ENCODE results near the gene RHOBTB3.

DNA sequence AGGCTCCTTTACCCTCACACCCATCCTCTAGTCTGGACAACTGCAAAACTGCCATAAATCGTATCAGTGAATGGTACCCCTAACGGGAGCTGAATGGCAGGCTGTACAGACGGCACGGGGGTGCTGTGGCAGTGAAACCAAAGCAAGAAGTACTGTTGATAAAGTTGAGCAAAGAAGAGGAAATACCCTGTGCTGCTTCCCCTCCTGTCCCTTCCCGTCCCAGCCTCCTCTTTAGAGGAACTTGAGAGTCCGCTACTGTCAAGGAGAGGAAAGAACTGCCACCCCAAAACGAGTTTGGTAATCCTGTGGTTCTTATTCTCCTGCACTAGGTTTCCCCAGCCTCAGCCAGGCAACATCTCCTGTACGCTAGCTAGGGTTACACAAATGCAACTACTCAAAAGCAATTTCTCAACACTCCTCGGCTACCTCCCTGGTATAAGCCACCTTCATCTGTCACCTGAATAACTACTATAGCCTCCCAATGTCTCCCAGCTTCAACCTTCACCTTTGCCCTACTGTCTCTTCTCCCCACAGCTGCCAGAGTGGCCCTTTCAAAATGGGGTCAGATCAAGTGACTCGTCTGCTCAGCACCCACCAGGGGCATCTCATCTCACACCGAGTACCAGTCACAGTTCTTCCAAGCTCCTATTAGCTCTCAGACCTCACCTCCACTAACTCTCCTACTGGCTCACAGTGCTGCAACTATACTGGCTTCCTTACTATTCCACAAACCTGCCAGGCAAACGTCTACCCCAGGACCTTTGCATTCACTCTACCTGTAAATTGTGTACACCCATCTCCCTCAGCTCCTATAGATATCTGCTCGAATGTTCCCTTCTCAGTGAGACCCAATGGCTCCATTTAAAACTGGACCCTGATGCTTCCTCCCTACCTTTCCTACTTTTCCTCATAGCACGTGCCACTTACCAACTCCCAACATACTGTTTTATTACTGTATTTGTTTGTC lies 87.3 kb downstream of the RHOBTB3 start:
- TF ChIP-seq, protein P1, sequence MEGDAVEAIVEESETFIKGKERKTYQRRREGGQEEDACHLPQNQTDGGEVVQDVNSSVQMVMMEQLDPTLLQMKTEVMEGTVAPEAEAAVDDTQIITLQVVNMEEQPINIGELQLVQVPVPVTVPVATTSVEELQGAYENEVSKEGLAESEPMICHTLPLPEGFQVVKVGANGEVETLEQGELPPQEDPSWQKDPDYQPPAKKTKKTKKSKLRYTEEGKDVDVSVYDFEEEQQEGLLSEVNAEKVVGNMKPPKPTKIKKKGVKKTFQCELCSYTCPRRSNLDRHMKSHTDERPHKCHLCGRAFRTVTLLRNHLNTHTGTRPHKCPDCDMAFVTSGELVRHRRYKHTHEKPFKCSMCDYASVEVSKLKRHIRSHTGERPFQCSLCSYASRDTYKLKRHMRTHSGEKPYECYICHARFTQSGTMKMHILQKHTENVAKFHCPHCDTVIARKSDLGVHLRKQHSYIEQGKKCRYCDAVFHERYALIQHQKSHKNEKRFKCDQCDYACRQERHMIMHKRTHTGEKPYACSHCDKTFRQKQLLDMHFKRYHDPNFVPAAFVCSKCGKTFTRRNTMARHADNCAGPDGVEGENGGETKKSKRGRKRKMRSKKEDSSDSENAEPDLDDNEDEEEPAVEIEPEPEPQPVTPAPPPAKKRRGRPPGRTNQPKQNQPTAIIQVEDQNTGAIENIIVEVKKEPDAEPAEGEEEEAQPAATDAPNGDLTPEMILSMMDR (IDR thresholded peaks at IDR 0.05 in 2 of 3, conservative IDR thresholded peaks at IDR 0.05 in 1 of 3; ENCODE audit: borderline replicate concordance in 1 of 3, insufficient read depth in 1 of 3, low read depth in 2 of 3, low read length in 2 of 3): no peak
- TF ChIP-seq, protein P2, sequence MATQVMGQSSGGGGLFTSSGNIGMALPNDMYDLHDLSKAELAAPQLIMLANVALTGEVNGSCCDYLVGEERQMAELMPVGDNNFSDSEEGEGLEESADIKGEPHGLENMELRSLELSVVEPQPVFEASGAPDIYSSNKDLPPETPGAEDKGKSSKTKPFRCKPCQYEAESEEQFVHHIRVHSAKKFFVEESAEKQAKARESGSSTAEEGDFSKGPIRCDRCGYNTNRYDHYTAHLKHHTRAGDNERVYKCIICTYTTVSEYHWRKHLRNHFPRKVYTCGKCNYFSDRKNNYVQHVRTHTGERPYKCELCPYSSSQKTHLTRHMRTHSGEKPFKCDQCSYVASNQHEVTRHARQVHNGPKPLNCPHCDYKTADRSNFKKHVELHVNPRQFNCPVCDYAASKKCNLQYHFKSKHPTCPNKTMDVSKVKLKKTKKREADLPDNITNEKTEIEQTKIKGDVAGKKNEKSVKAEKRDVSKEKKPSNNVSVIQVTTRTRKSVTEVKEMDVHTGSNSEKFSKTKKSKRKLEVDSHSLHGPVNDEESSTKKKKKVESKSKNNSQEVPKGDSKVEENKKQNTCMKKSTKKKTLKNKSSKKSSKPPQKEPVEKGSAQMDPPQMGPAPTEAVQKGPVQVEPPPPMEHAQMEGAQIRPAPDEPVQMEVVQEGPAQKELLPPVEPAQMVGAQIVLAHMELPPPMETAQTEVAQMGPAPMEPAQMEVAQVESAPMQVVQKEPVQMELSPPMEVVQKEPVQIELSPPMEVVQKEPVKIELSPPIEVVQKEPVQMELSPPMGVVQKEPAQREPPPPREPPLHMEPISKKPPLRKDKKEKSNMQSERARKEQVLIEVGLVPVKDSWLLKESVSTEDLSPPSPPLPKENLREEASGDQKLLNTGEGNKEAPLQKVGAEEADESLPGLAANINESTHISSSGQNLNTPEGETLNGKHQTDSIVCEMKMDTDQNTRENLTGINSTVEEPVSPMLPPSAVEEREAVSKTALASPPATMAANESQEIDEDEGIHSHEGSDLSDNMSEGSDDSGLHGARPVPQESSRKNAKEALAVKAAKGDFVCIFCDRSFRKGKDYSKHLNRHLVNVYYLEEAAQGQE (IDR thresholded peaks at IDR 0.05; ENCODE audit: low read depth): no peak
- no peak for TF ChIP-seq POLR2AphosphoS5 (IDR thresholded peaks at IDR 0.05; ENCODE audit: low read depth, low read length)
- TF ChIP-seq CEBPB (IDR thresholded peaks at IDR 0.05; ENCODE audit: low read depth): no peak
- TF ChIP-seq RAD21 (IDR thresholded peaks at IDR 0.05; ENCODE audit: low read depth): no peak
